ENCODE results near the gene LYRM4. TPM values are rescaled to one million over a fixed set of nuclear protein-coding genes. Genes with fewer than 3 reads are reported as not detected.

LYRM4 gene
- total RNA-seq, 1 experiment from 2014 or later: 25.6 TPM

- no peak for DNase-seq (ENCODE audit: low read depth)
Measured at GRCh38 chr6:5149159-5149704, 111.5 kb downstream of the LYRM4 start.

- no peak for DNase-seq (ENCODE audit: low read depth)
Measured at GRCh38 chr6:5146398-5146797, 114.4 kb downstream of the LYRM4 start.

GRCh38 chr6:5143634-5144311, 117.0 kb downstream of the LYRM4 start:
- peak; percentile 70 for DNase-seq (ENCODE audit: low read depth)

- DNase-seq (ENCODE audit: low read depth): no peak
Measured at GRCh38 chr6:5142915-5143314, 117.8 kb downstream of the LYRM4 start.

GRCh38 chr6:5142131-5142530, 118.6 kb downstream of the LYRM4 start:
- DNase-seq (ENCODE audit: low read depth): no peak

- no peak for DNase-seq (ENCODE audit: low read depth)
Measured at GRCh38 chr6:5141046-5141445, 119.7 kb downstream of the LYRM4 start.

GRCh38 chr6:5139828-5140771, 120.7 kb downstream of the LYRM4 start:
- DNase-seq (ENCODE audit: low read depth): no peak

GRCh38 chr6:5138995-5139827, 121.5 kb downstream of the LYRM4 start:
- no peak for DNase-seq (ENCODE audit: low read depth)

GRCh38 chr6:5136851-5137250, 123.9 kb downstream of the LYRM4 start:
- DNase-seq (ENCODE audit: low read depth): no peak

GRCh38 chr6:5135788-5136376, 124.9 kb downstream of the LYRM4 start:
- peak; percentile 47 for DNase-seq (ENCODE audit: low read depth)

- DNase-seq (ENCODE audit: low read depth): no peak
Measured at GRCh38 chr6:5133943-5134342, 126.8 kb downstream of the LYRM4 start.

- DNase-seq (ENCODE audit: low read depth): no peak
Measured at GRCh38 chr6:5132731-5133130, 128.0 kb downstream of the LYRM4 start.

- DNase-seq (ENCODE audit: low read depth): no peak
Measured at GRCh38 chr6:5130135-5130866, 130.4 kb downstream of the LYRM4 start.

- no peak for DNase-seq (ENCODE audit: low read depth)
Measured at GRCh38 chr6:5128351-5128750, 132.4 kb downstream of the LYRM4 start.

GRCh38 chr6:5127106-5127687, 133.6 kb downstream of the LYRM4 start:
- DNase-seq (ENCODE audit: low read depth): no peak

- DNase-seq (ENCODE audit: low read depth): no peak
Measured at GRCh38 chr6:5126214-5126613, 134.5 kb downstream of the LYRM4 start.

- peak; percentile 75 for DNase-seq (ENCODE audit: low read depth)
Measured at GRCh38 chr6:5125152-5126006, 135.4 kb downstream of the LYRM4 start.

GRCh38 chr6:5124526-5124925, 136.2 kb downstream of the LYRM4 start:
- no peak for DNase-seq (ENCODE audit: low read depth)
